KMS-11 (cell line): ENCODE data around the gene DMAC2.

Experiments
- H2AFZ ChIP-seq: fragments of 200-600 bp; sonication (generic); 2 replicates; pipeline ENCODE4 v1.6.1; 2016; ENCODE audit warnings: antibody characterized with exemption, mixed run types, low read depth
- H3K27ac ChIP-seq: fragments of 200-600 bp; sonication (generic); 2 replicates; pipeline ENCODE4 v1.6.1; 2016; ENCODE audit warnings: mild to moderate bottlenecking, mixed run types
- H3K27me3 ChIP-seq: fragments of 200-600 bp; sonication (generic); 2 replicates; pipeline ENCODE4 v1.6.1; 2017; ENCODE audit warnings: mild to moderate bottlenecking, low read depth, mixed run types, moderate library complexity; ENCODE audit not compliant: insufficient read depth
- H3K36me3 ChIP-seq: fragments of 200-600 bp; sonication (generic); 2 replicates; pipeline ENCODE4 v1.6.1; 2017; ENCODE audit warnings: mild to moderate bottlenecking, mixed run types; ENCODE audit not compliant: insufficient read depth
- H3K4me1 ChIP-seq: fragments of 200-600 bp; sonication (generic); 2 replicates; pipeline ENCODE4 v1.6.1; 2016; ENCODE audit warnings: mild to moderate bottlenecking, low read depth, mixed run types; ENCODE audit not compliant: poor library complexity, severe bottlenecking
- H3K4me2 ChIP-seq: fragments of 200-600 bp; sonication (generic); 2 replicates; pipeline ENCODE4 v1.7.0; 2016; ENCODE audit warnings: mild to moderate bottlenecking, mixed run types
- H3K4me3 ChIP-seq: fragments of 200-600 bp; sonication (generic); IDR thresholded peaks from 2 replicates; pipeline ENCODE4 v1.6.1; 2017; ENCODE audit warnings: low read depth, low read length, mixed read lengths; ENCODE audit not compliant: insufficient read depth
- H3K79me2 ChIP-seq: fragments of 200-600 bp; sonication (generic); 2 replicates; pipeline ENCODE4 v1.6.1; 2016; ENCODE audit warnings: low read depth, mixed run types; ENCODE audit not compliant: insufficient read depth
- H3K9ac ChIP-seq: fragments of 200-600 bp; sonication (generic); 2 replicates; pipeline ENCODE4 v1.6.1; 2016; ENCODE audit warnings: mild to moderate bottlenecking, mixed run types
- H4K20me1 ChIP-seq: fragments of 200-600 bp; sonication (generic); 2 replicates; pipeline ENCODE4 v1.6.1; 2016; ENCODE audit warnings: mild to moderate bottlenecking, mixed run types; ENCODE audit not compliant: insufficient read depth
- TF ChIP-seq, protein P1 (sequence below): fragments of 200-600 bp; sonication (generic); conservative IDR thresholded peaks from 2 replicates; pipeline ENCODE4 v1.6.1; 2017; ENCODE audit warnings: low read depth, mild to moderate bottlenecking, antibody characterized with exemption, low read length, moderate library complexity, mixed read lengths

DMAC2 gene

GRCh38 chr19:41462497-41462896, 22.8 kb upstream of the DMAC2 start:
- Histone ChIP-seq H3K79me2 (no peaks in the 10 kb centered on the region), H4K20me1 (no peaks in the 10 kb centered on the region), H3K4me3 (no peak overlapping the region), H3K9ac (no peak overlapping the region), H3K27ac (no peak overlapping the region), H3K36me3 (no peaks in the 10 kb centered on the region), H3K4me1 (peaks cover 11% of the 10 kb centered on the region), H3K4me2 (no peak overlapping the region), H2AFZ (no peak overlapping the region), H3K27me3 (no peaks in the 10 kb centered on the region)
- TF ChIP-seq, protein P1, sequence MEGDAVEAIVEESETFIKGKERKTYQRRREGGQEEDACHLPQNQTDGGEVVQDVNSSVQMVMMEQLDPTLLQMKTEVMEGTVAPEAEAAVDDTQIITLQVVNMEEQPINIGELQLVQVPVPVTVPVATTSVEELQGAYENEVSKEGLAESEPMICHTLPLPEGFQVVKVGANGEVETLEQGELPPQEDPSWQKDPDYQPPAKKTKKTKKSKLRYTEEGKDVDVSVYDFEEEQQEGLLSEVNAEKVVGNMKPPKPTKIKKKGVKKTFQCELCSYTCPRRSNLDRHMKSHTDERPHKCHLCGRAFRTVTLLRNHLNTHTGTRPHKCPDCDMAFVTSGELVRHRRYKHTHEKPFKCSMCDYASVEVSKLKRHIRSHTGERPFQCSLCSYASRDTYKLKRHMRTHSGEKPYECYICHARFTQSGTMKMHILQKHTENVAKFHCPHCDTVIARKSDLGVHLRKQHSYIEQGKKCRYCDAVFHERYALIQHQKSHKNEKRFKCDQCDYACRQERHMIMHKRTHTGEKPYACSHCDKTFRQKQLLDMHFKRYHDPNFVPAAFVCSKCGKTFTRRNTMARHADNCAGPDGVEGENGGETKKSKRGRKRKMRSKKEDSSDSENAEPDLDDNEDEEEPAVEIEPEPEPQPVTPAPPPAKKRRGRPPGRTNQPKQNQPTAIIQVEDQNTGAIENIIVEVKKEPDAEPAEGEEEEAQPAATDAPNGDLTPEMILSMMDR = no peak

GRCh38 chr19:41457241-41457640, 17.5 kb upstream of the DMAC2 start:
- H4K20me1 ChIP-seq = no peaks in the 10 kb centered on the region
- no peaks in the 10 kb centered on the region for H3K27me3 ChIP-seq
- H3K4me3 ChIP-seq = no peak overlapping the region
- no peaks in the 10 kb centered on the region for H3K79me2 ChIP-seq
- peaks cover 31% of the 10 kb centered on the region for H3K4me1 ChIP-seq
- TF ChIP-seq, protein P1 = no peak
- peak overlapping the region; percentile 32; the same call in 1 of the 2 replicates for H3K4me2 ChIP-seq
- no peak overlapping the region for H3K27ac ChIP-seq
- H3K9ac ChIP-seq = no peak overlapping the region
- no peaks in the 10 kb centered on the region for H3K36me3 ChIP-seq
- no peak overlapping the region for H2AFZ ChIP-seq

DNA sequence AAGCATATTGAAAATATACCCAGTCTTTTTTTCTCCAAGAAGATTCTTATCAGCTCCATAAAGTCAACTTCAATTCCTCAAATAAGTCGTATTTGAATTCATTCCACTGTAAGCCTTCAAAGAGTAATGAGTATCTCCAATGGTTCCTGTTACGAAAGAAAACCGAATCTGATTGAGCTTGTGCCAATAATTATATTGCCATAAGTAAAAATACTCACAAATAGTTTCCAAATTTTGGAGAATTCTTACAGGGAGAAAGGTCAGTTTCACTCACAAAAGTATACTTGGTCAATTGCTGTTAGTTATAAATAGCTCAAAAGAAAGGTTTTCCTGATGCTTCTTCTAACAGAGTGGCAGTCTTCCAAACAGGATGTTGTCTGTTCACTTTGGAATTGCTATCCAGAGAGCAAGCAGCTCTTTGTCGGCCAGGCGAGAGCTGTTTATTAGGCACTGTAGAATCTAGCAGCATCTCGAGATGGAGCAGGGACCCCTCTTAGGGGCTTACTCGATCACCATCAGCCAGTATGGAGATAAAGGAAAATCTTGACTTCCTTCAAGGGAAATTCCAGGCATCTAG, 16.7 kb upstream of the DMAC2 start:
- Histone ChIP-seq H3K27ac (no peak overlapping the region), H3K79me2 (no peaks in the 10 kb centered on the region), H3K27me3 (no peaks in the 10 kb centered on the region), H3K4me3 (no peak overlapping the region), H2AFZ (no peak overlapping the region), H3K36me3 (no peaks in the 10 kb centered on the region), H3K4me2 (peak overlapping the region; percentile 32; the same call in 1 of the 2 replicates), H3K9ac (no peak overlapping the region), H4K20me1 (no peaks in the 10 kb centered on the region), H3K4me1 (peaks cover 31% of the 10 kb centered on the region)
- TF ChIP-seq, protein P1 = no peak

DNA sequence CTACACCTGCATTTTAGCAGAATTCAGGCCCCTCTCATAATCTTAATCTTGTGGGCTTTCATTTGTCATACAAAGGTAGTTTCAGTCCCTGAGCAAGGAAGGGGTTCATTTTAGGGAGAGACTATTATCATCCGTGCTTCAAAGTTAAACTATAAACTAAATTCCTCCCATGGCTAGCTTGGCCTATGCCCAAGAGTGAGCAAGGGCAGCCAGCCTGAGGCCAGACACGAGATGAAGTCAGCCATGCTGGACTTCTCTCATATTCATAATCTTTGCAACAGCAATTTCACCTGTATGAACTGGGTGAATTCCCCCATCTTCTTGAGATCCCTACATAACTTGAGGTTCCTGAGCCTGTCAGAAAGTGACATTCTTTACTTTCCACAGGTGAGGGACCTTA, 16.2 kb upstream of the DMAC2 start:
- H4K20me1 ChIP-seq = no peaks in the 10 kb centered on the region
- H3K27ac ChIP-seq = no peak overlapping the region
- no peak overlapping the region for H3K9ac ChIP-seq
- 0 out of 2 replicates have a peak overlapping the region, but pooled peaks have one; percentile 32 for H3K4me2 ChIP-seq
- H3K4me3 ChIP-seq = no peak overlapping the region
- no peaks in the 10 kb centered on the region for H3K36me3 ChIP-seq
- no peak overlapping the region for H2AFZ ChIP-seq
- H3K4me1 ChIP-seq = peaks cover 31% of the 10 kb centered on the region
- no peaks in the 10 kb centered on the region for H3K79me2 ChIP-seq
- TF ChIP-seq, protein P1 = no peak
- no peaks in the 10 kb centered on the region for H3K27me3 ChIP-seq
